PFSK-1 (cell line): ENCODE measurements around the gene UNG. TPM values are rescaled to one million over a fixed set of nuclear protein-coding genes. Genes with fewer than 3 reads are reported as not detected.

ENCODE experiments used
- FOXP2 ChIP-seq: optimal IDR thresholded peaks from 2 replicates; pipeline ENCODE3; 2011; ENCODE audit warnings: borderline replicate concordance, control low read depth, inconsistent platforms; ENCODE audit not compliant: insufficient read depth; ENCODE audit errors: extremely low read length, extremely low read depth
- POLR2AphosphoS5 ChIP-seq: IDR thresholded peaks from 2 replicates; pipeline ENCODE4 v1.6.1; 2012; ENCODE audit warnings: low read depth, mild to moderate bottlenecking, control low read depth, low read length, moderate library complexity
- REST ChIP-seq, 2 experiments: IDR thresholded peaks; 2 replicates each; pipeline versions ENCODE4 v1.6.1 to v1.8.0; 2011 to 2012; ENCODE audit warnings: low read depth in 2 of 2, low read length in 2 of 2, control low read depth in 1 of 2, inconsistent platforms in 1 of 2, mild to moderate bottlenecking in 1 of 2, moderate library complexity in 1 of 2; ENCODE audit not compliant: insufficient read depth in 1 of 2
- SIN3A ChIP-seq: IDR thresholded peaks from 2 replicates; pipeline ENCODE4 v1.6.1; 2012; ENCODE audit warnings: mild to moderate bottlenecking, low read length, moderate library complexity, borderline replicate concordance; ENCODE audit not compliant: insufficient read depth
- TAF1 ChIP-seq: IDR thresholded peaks from 2 replicates; pipeline ENCODE4 v1.6.1; 2012; ENCODE audit warnings: low read length, control low read depth, borderline replicate concordance; ENCODE audit not compliant: insufficient read depth
- polyA plus RNA-seq: library from polyadenylated mRNA; unstranded; fragments of >200 nt; gene quantifications from one replicate; pipeline ENCODE4 v1.2.1, GENCODE V29; 2012; ENCODE audit warnings: low read depth, missing spikeins; ENCODE audit not compliant: insufficient read length

Gene UNG
- polyA plus RNA-seq: 20.8 TPM

- TF ChIP-seq SIN3A (no peak; the same call in none of the 2 replicates), POLR2AphosphoS5 (peak; percentile 57), FOXP2 (peak; percentile 13)
Measured at GRCh38 chr12:109097435-109098182, at the start of gene UNG. UNG (plus strand) TSS chr12:109097597; CDS start chr12:109097680, 83 bp downstream.

- TF ChIP-seq POLR2AphosphoS5 (no peak; the same call in 1 of the 2 replicates), TAF1 (no peak), SIN3A (peak; percentile 93; the same call in 1 of the 2 replicates), FOXP2 (no peak), REST (IDR thresholded peaks at IDR 0.05; ENCODE audit: insufficient read depth in 1 of 2, low read depth in 2 of 2, low read length in 2 of 2) (no peak)
Measured at GRCh38 chr12:109052097-109052413, 45.3 kb upstream of the UNG start.

- TF ChIP-seq REST (IDR thresholded peaks at IDR 0.05; ENCODE audit: insufficient read depth in 1 of 2, low read depth in 2 of 2, low read length in 2 of 2) (peak; percentile 44 to 72; a peak in 2 of 4 replicates), FOXP2 (peak; percentile 87), TAF1 (peak; percentile 81; the same call in 1 of the 2 replicates), SIN3A (no peak)
Measured at GRCh38 chr12:109052414-109053323, 44.7 kb upstream of the UNG start, which contains the start of gene USP30. USP30 (plus strand) TSS chr12:109052576; CDS start chr12:109052679, 103 bp downstream.

- TF ChIP-seq TAF1: no peak
- TF ChIP-seq SIN3A: no peak
- TF ChIP-seq REST (IDR thresholded peaks at IDR 0.05; ENCODE audit: insufficient read depth in 1 of 2, low read depth in 2 of 2, low read length in 2 of 2): no peak
- no peak for TF ChIP-seq POLR2AphosphoS5
- no peak for TF ChIP-seq FOXP2
Measured at GRCh38 chr12:109053382-109054123, 43.8 kb upstream of the UNG start.

- TF ChIP-seq FOXP2 (no peak), REST (IDR thresholded peaks at IDR 0.05; ENCODE audit: insufficient read depth in 1 of 2, low read depth in 2 of 2, low read length in 2 of 2) (no peak), SIN3A (no peak), TAF1 (no peak), POLR2AphosphoS5 (no peak)
Measured at GRCh38 chr12:109054520-109054919, 42.9 kb upstream of the UNG start.
